Activated gamma-delta T cell treated with anti-CD3 and anti-CD28 coated beads, Interleukin-2, amount 50 U/mL, for 16 hours (primary cell): ENCODE measurements around the gene MYOC.
"Not testable (repeated sequence)": the region's sequence is repeated elsewhere in the genome, so short reads cannot be mapped to it uniquely, and the experiment has no call there.

Source experiments
- DNase-seq: peaks from one replicate; pipeline ENCODE4 v3.0.0-alpha.2; 2020; ENCODE audit warnings: low read depth

The MYOC gene

DNA sequence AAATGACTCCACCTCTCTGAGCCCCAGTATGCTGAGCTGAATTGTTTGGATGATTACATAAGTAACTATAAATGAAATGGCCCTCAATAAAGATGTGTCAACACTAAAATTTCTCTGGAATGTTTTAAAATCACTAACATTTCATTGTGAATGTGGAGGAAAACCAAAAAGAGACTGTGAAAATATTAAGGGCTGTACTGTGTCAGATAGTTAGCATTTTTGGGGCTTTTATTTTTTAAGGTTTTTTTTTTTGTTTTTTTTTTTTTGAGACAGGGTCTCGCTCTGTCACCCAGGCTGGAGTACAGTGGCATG lies 6.3 kb downstream of the MYOC start:
- no peak for DNase-seq

DNA sequence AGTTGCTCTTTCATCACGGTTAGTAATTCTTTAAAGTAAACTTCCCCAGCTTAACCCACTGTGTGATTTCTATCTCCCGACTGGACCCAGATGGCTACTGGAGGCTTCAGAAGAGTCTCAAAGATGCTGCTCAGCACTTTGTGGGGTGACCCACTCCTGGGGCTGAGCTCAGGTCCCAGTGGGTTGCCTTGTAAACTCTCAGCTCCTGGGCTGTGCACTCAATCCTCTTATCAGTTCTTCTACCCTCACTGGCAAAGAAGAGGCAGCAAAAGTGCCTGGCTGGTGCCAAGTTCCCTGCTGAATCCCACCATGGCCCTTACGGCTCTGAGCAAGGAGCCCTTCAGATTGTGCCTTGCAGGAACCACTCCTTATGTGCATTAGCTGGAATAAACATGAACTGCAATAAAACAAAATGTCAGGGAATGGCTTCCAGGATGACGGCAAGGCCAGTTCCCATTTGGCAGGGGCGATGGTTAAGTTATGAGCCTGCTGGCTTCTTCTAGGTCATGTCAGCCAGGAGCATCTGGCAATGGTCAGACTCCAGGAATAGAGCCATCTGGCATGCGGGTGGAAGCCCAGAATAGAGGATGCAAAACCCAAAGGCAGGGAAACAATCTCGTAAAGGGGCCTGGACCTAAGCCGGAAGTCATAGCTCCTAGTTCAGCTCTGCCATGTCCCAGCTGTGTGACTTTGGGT lies 6.8 kb downstream of the MYOC start:
- no peak for DNase-seq

DNA sequence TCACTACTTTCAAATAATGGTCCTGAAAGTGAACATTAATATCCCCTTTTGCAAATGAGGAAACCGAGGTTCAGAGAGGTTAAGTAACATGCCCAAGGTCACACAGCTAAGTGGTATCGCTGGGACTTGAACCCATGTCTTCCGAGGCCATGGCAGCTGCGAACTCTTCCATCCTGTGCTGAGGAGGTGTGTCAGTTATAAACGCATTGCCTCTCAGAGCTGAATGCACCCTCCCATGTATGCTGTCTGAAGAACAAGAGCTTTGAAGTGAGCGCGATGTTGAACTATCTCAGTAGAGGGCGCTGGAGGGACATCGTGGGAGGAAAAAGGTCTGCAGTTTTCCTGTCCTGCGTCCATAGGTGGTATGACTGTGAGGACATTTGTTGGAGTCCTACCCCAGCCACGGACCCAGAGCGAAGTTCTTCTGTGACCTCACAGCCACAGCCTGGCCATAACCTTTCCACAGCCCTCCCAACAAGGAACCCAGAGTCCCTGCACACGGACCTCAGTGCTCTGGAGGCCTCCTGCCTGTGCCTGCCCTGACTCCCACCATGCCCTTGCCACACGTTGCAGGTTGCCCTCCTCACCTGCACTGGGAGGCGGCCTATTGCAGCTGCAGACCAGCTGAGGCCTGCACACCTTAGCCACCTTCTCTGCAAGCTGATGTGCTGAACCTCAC lies 7.5 kb downstream of the MYOC start:
- peak; percentile 26 for DNase-seq

DNA sequence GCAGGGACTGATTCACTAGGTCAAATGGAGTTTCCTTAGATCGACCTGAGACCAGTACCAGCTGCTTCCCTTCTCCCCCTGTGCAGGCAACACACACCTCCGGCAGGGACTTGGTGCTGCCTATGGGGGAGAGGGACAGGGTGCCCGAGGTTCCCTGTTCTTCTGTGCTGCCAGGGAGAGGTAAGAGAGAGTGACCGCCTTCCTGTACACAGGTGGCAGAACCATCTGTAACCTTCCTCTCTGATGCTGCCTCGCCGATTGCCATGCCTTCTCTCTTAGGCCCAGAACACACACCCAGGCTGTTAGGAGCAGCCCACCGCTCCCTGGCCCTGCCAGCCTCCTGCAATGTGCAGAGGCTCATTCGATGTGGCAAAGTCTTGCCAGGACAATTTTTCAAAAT lies 9.3 kb downstream of the MYOC start:
- DNase-seq, result no peak

DNA sequence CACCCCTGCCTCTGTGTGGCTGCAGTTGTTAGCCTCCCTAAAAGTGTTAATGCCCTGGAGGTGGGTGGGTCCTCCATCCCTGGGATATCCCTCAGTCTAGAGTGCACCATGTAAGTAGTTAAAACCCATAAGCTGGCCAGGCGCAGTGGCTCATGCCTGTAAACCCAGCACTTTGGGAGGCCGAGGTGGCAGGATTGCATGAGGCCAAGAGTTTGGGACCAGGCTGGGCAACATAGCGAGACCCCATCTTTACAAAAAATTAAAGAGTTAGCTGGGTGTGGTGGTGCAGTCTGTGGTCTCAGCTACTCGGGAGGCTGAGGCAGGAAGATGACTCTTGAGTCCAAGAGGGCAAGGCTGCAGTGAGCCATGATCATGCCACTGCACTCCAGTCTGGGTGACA lies 10.3 kb downstream of the MYOC start:
- DNase-seq, result no peak

DNA sequence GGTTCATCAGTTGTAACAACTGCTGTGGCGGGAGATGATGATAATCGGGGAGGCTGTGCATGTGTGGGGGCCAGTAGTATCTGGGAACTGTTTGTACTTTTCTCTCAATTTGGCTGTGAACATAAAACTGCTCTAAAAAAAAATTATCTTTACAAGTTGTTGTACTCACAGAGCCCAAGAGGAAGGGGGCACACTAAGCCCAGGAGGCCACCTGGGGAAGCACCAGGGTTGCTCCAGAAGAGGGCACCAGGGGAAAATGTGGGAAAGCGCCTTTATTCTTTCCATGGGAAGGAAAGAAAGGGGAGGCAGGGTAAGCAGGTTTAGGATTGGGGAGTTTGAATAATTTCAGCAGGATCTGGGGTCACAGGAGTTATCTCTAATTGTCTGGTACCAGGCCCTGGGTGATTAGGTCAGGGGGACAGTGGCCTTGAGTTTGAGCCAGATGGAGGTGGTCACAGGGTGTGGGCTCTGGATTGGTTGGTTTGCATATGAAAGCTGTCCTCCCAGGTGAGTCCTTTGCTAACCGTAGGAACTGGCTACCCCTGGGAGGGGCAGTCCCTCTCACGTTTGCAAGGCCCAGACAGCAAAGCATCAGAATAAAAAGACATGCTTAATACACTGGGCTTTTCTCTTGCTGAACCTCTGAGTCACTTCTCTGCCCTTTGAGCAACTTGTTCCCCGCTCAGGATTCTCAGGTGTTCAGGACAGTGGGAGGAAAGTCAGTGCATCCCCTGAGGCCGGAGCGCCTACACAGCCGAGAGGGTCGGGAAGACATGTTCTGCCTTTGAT lies 11.2 kb downstream of the MYOC start:
- DNase-seq, result no peak

DNA sequence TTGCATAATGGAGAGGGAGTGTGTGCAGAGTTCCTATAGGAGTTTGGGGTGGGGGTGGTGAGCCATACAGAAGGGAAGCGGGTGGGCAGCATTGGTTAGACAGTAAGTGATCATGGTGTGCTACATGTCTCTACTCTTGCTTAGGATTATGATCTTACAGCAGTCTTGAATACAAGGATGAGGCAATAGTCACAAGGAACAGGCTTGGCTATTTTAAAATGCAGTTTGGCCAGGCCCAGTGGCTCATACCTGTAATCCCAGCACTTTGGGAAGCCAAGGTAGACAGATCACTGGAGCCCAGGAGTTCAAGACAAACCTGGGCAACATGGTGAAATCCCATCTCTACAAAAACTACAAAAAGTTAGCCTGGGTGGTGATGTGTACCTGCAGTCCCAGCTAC lies 12.3 kb downstream of the MYOC start:
- no peak for DNase-seq

DNA sequence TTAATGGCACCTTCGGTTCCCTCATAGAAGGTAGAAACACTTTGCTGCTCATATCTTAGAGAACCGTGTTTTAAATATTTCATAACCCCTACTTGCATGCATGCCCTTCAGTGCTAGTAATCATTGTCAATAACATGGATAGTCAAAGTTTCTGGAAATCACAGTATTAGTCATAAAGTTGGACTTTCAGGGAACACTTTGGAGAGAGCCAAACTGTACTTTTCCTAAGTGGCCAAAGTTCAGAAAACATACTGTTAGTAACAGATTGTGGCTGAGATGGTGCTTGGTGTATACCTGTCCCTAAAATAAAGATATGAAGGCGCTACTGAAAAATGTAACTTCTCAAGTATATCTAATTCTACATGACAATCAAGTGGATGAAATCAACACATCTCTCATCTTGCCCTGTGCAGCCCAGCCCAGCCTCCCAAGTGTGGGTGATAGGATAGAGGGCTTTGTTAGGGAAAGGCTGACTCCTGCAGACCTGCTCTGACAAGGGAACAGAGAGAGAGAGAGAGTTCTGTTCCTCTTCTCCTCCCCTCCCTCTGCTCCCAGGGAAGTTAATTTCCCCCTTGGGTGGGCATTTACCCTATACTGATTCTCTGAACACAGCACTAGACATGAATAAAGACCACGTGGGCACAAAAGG lies 14.4 kb downstream of the MYOC start:
- DNase-seq, result no peak

DNA sequence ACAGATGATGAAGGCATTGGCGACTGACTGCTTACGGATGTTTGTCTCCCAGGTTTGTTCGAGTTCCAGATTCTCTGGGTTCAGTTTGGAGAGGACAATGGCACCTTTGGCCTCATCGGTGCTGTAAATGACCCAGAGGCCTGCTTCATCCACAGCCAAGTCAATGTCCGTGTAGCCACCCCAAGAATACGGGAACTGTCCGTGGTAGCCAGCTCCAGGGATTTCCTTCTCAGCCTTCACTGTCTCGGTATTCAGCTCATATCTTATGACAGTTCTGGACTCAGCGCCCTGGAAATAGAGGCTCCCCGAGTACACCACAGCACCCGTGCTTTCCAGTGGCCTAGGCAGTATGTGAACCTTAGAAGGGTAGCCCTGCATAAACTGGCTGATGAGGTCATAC lies 16.3 kb downstream of the MYOC start:
- DNase-seq, result no peak

DNA sequence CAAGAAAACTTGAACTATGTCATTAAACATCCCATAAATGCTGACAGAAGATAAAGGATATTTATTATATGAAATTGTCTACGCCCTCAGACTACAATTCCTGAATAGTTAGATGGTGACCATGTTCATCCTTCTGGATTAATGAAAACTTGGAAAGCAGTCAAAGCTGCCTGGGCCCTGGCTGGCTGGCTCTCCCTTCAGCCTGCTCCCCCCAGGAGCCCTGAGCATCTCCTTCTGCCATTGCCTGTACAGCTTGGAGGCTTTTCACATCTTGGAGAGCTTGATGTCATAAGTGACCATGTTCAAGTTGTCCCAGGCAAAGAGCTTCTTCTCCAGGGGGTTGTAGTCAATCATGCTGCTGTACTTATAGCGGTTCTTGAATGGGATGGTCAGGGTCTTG lies 16.8 kb downstream of the MYOC start:
- DNase-seq, result no peak

DNA sequence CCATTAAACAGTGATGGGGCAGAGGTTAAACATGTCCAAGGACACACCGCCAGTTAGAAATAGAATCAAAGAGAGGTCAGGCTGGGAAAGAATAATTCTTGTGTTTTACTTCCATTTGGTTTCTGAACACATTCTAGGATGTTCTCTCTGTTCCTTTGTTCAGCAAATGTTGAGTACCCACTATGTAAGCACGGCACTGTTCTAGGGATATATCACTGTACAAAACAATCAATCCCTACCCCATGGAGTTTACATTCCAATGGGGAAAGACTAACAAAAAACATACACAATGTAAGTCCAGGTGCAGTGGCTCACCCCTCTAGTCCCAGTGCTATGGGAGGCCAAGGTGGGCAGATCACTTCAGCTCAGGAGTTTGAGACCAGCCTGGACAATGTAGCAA lies 24.3 kb downstream of the MYOC start:
- DNase-seq, result no peak

DNA sequence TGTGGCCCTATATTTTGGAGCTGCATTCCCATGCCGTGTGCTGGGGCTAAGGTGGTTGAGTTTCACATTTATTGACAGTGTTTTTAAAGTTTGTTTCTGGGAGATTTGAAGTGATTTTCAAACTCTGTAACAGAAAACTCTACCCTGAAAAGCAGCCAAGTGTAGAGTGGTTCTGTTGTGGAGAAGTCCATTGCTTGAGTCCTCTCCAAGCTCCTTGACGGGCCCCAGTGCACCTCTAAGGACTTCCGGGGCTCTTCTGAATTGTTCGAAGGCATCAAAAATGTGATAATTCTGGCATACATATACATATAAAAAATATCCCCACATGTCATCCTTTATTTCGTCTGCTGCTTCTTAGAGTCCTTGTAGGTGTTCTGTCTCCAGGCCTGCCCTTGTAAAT lies 25.5 kb downstream of the MYOC start:
- no peak for DNase-seq

DNA sequence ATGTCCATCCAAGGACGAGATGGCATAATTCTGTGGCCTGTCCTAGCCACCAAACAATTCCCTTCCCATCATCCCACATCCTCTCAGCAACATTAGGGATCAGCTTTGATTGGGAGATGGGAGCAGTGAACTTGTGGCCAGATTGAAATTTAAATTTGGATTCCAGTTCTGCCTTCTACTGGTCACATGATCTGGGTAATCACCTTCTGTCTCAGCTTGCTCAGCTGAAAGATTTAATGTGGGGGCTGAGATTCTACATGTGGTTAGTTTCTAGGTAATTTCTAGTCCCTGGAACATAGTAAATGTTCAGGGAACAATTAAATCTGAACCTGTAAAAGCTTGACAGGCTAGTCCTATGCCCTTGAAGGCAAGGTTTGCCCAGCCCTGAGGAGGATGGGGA lies 27.3 kb downstream of the MYOC start:
- no peak for DNase-seq

DNA sequence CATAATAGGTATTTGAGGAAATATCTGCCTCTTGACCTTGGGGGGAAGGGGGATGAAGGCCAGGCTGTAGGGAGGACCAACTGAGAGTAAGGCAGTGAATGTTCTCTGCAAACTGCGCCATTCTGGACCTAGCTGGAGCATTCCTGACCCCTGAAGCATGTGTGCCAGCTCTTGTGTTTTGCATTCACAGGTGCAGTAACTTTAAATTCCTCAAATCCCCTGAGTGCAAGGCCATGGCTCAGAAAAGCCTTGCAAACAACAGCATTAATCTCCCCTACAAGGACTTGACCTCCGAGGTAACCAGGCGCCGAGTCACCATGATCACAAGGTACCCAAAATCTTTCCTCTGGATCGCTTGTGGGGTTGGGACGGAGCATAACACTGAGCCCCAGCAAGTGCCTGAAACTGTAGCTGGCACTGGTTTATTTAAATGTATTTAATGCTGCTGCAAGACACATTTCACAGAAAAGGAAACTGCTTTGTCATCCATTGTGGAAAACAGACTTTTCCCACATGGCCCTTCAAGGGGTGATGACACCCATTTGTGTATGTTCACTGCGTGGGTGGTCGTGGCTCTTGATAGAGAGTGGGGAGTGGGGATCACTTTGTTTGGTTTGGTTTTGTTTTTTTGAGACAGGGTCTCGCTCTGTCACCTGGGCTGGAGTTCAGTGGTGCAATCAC lies 28.7 kb downstream of the MYOC start:
- DNase-seq, result no peak

DNA sequence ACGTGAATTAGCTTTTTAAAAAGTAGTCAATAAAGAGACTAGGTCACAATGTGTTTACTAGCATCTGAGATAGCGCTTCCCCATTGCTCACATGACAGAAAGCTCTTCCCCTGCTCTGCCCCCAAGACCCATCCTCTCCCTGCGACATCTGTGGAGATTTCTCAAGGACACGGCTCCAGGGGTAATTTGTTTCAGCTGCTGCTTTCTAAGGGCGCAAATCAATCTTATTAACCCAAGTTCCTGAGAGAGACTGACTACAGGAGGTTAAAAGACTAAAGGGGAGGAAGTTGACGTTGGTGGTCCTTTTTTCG lies 30.4 kb downstream of the MYOC start, which contains the start of gene MYOCOS:
Gene MYOCOS (plus strand): TSS at position 92 of the 311 bp plus-strand sequence. CDS start 1,641 bp downstream, outside the sequence.
- no peak for DNase-seq

DNA sequence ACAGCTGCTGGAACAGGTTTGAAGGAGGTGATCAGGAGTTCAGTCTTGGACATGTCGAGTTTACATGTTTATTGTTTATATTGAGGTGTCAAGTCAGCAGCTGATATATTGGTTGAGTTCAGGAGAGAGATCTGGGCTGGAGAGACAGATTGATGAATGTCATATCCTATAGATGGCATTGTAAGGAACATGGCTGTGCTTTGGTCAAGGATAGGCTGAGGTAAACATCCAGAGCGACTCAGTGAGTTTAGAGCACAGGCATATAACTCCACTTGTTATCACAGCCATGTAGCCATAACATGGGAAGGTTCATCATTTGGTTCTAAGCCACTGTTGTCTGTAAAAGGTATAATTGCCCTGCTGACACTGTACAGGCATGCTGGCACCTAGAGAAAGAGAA lies 35.9 kb downstream of the MYOC start:
- no peak for DNase-seq

DNA sequence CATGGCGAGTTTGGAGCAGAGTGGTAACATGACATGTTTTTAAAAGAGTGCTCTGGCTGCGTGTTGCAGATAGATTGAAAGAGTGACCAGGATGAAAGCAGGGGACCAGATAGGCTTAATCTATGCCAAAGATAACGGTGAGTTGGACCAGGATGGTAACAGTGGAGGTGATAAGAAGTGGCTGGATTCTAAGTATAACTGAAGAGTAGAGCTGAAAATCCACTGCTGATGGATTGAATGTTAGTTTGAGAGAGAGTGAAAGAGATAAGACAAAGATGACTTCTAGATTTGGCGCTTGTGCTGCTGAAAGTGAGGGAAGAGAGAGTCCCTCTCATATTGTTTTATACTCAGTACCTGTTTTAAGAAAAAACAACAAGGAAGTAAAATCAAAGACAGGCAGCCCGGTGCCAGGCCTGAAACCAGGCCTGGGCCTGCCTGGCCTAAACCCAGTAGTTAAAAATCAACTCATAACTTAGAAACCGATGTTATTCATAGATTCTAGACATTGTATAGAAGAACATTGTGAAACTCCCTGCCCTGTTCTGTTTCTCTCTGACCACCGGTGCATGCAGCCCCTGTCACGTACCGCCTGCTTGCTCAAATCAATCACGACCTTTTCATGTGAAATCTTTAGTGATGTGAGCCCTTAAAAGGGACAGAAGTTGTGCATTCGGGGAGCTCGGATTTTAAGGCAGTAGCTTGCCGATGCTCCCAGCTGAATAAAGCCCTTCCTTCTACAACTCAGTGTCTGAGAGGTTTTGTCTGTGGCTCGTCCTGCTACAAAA lies 37.2 kb downstream of the MYOC start:
- DNase-seq, result not testable (repeated sequence)

DNA sequence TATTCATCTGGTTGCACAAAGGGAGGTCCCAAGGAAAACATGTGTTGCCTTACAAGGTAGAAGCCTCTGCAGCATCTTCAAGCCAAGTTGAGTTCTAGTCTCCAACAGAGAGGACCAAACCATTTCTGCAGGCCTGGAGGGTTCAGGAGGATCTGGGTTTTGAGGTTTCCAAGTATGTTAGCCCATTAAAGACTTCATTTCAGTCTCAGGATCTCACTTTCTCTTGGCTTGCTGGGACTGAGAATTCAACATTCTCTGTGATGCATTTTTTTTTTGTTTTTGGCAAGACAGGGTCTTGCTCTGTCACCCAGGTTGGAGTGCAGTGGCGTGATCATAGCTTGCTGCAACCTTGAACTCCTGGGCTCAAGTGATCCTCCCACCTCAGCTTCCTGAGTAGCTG lies 39.2 kb downstream of the MYOC start:
- DNase-seq, result no peak

DNA sequence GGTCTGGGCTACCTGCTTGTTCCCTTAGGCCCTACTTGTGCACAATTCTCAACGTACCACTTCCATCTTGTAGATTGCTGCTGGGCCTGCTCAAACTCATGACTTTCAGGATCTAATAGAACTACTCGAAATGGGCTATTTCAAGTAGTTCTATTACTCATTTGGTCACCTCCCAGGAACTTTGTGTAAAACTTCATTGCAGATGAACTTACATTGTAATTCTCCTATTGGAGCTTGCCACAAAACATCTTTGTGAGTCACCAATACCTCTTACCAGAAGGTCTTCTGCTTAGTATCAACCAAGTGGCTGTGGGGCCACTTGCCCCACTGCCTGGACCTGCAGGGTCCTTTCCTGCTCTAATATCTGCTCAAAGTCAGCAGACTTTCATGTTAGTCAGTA lies 41.2 kb downstream of the MYOC start:
- DNase-seq, result no peak

DNA sequence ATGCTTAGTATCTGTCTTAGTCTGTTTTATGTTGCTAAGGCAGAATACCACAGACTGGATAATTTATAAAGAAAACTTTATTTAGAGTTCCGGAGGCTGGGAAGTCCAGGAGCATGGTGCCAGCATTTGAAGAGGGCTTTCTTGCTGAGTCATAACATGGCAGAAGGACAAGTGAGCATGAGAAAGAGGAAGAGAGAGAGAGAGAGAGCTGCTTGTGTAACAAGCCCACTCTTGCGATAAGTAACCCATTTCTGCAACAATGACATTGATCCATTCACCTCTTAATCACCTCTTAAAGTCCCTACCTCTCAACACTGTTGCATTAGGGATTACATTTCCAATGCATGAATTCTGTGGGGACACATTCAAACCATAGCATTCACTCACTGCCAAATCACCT lies 42.1 kb downstream of the MYOC start:
- DNase-seq, result no peak

DNA sequence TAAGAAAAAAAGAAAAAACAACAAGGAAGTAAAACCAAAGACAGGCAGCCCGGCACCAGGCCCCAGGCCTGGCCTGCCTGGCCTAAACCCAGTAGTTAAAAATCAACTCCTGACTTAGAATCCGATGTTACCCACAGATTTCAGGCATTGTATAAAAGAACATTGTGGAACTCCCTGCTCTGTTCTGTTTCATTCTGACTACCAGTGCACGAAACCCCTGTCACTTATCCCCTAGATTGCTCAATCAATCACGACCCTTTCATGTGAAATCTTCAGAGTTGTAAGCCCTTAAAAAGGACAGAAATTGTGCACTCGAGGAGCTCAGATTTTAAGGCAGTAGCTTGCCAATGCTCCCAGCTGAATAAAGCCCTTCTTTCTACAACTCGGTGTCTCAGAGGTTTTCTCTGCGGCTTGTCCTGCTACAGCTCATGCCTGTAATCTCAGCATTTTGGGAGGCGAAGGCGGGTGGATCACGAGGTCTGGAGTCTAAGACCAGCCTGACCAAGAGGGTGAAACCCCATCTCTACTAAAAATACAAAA lies 46.0 kb downstream of the MYOC start:
- DNase-seq, result no peak
